DND-41 (cell line): ENCODE results near the gene KLLN.

Source experiments
- EZH2 ChIP-seq: IDR thresholded peaks from 3 replicates; pipeline ENCODE4 v1.6.1; 2012; ENCODE audit warnings: borderline replicate concordance, low read depth, mild to moderate bottlenecking, moderate library complexity, low read length, inconsistent platforms; ENCODE audit not compliant: severe bottlenecking
- TF ChIP-seq, protein P1 (sequence below): IDR thresholded peaks from 2 replicates; pipeline ENCODE4 v1.5.1; 2012; ENCODE audit warnings: borderline replicate concordance, low read length, moderate library complexity, mild to moderate bottlenecking; ENCODE audit not compliant: poor library complexity, severe bottlenecking; ENCODE audit errors: extremely low read depth

DNA sequence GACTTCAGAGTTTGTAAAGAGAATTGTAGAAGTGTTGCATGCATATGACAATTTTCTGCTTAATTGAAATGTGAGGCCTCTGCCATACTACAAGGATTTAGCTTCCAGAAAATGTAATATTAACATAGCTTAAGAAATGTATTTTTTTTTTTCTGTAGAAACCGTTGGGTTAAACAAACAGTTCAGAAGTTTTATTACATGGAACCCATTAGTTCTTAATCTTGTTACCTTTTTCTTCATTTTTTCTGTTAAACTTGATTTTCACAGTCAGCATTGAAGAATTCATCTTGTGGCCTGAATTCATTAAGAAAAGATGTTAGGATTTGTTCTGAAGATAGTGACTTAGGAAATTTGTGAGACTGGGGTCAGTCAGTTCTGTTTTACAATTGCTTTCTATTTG is 4.9 kb upstream of the KLLN start:
- TF ChIP-seq, protein P1, sequence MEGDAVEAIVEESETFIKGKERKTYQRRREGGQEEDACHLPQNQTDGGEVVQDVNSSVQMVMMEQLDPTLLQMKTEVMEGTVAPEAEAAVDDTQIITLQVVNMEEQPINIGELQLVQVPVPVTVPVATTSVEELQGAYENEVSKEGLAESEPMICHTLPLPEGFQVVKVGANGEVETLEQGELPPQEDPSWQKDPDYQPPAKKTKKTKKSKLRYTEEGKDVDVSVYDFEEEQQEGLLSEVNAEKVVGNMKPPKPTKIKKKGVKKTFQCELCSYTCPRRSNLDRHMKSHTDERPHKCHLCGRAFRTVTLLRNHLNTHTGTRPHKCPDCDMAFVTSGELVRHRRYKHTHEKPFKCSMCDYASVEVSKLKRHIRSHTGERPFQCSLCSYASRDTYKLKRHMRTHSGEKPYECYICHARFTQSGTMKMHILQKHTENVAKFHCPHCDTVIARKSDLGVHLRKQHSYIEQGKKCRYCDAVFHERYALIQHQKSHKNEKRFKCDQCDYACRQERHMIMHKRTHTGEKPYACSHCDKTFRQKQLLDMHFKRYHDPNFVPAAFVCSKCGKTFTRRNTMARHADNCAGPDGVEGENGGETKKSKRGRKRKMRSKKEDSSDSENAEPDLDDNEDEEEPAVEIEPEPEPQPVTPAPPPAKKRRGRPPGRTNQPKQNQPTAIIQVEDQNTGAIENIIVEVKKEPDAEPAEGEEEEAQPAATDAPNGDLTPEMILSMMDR = no peak
- TF ChIP-seq EZH2 = no peak
